Fibroblast of mammary gland (primary cell): ENCODE results near the gene CHERP.
"Not testable (repeated sequence)": the region's sequence is repeated elsewhere in the genome, so short reads cannot be mapped to it uniquely, and the experiment has no call there.

ENCODE experiments used
- DNase-seq: peaks from one replicate; pipeline ENCODE4 v3.0.0-alpha.2; 2010; ENCODE audit warnings: low read depth
- H3K4me3 ChIP-seq: 2 replicates; pipeline ENCODE4 v1.5.1; 2011; ENCODE audit warnings: low read depth, mild to moderate bottlenecking, low read length, moderate library complexity; ENCODE audit not compliant: control insufficient read depth
- CTCF ChIP-seq: conservative IDR thresholded peaks from 2 replicates; pipeline ENCODE4 v1.5.1; 2011; ENCODE audit warnings: low read depth, low read length, inconsistent platforms; ENCODE audit not compliant: control insufficient read depth, insufficient read depth

Gene CHERP

GRCh38 chr19:16518483-16519229, 23.6 kb downstream of the CHERP start:
- no peak overlapping the region for H3K4me3 ChIP-seq
- TF ChIP-seq CTCF: no peak
- no peak for DNase-seq

GRCh38 chr19:16518061-16518460, 24.2 kb downstream of the CHERP start:
- no peak for DNase-seq
- TF ChIP-seq CTCF: no peak

GRCh38 chr19:16516923-16517610, 25.2 kb downstream of the CHERP start:
- no peak for TF ChIP-seq CTCF
- no peak for DNase-seq
- H3K4me3 ChIP-seq: no peak overlapping the region

More at GRCh38 chr19:16518061-16518460, 24.2 kb downstream of the CHERP start:
- H3K4me3 ChIP-seq: no peak overlapping the region

DNA sequence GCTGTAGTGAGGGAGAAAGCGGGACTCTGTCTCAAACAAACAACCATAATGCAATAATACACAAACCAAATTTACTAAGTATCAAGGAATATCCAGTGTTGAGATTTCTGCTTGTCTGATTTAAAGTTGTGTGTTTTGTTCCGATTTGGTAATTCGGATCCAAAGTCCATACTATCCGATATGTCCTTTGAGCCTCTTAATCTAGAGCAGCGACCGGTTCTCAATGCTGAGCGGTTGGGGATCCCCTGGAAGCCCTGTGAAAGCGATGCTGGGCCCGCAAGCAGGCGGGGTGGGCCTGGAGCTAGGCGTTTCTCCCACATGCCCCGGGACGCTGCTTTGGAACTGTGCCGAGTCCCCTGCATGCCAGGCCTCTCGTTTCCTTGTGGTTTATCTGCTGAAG, 25.9 kb downstream of the CHERP start:
- TF ChIP-seq CTCF: no peak
- no peak overlapping the region for H3K4me3 ChIP-seq

GRCh38 chr19:16514383-16515019, 27.7 kb downstream of the CHERP start:
- no peak for TF ChIP-seq CTCF
- no peak for DNase-seq
- H3K4me3 ChIP-seq: no peak overlapping the region

More for the DNA sequence above, 25.9 kb downstream of the CHERP start:
- DNase-seq: no peak

- DNase-seq, H3K4me3 ChIP-seq: not testable (repeated sequence)
Measured at GRCh38 chr19:16512611-16513010, 29.6 kb downstream of the CHERP start.
